GM19099 (cell line): ENCODE results near the gene NOS1AP.

ENCODE experiments used
- POLR2A ChIP-seq: IDR thresholded peaks from 3 replicates; pipeline ENCODE4 v1.6.1; 2011; ENCODE audit warnings: low read depth; ENCODE audit not compliant: insufficient read length; ENCODE audit errors: extremely low read depth

The NOS1AP gene

GRCh38 chr1:162279136-162279498, 209.6 kb downstream of the NOS1AP start:
- TF ChIP-seq POLR2A: no peak

- TF ChIP-seq POLR2A: no peak
These were observed 211.9 kb downstream of the NOS1AP start for GRCh38 chr1:162281426-162281825.

- no peak for TF ChIP-seq POLR2A
These were observed 214.2 kb downstream of the NOS1AP start for GRCh38 chr1:162283657-162284056.

GRCh38 chr1:162284206-162284955, 214.9 kb downstream of the NOS1AP start:
- no peak for TF ChIP-seq POLR2A

GRCh38 chr1:162285149-162285561, 215.7 kb downstream of the NOS1AP start:
- no peak for TF ChIP-seq POLR2A

GRCh38 chr1:162291000-162291399, 221.5 kb downstream of the NOS1AP start:
- TF ChIP-seq POLR2A: no peak

GRCh38 chr1:162292422-162292849, 222.9 kb downstream of the NOS1AP start:
- TF ChIP-seq POLR2A: no peak

GRCh38 chr1:162293073-162293692, 223.7 kb downstream of the NOS1AP start:
- TF ChIP-seq POLR2A: no peak

- TF ChIP-seq POLR2A: no peak
These were observed 224.5 kb downstream of the NOS1AP start for GRCh38 chr1:162294015-162294414.

- no peak for TF ChIP-seq POLR2A
These were observed 227.7 kb downstream of the NOS1AP start for GRCh38 chr1:162297208-162297607.

GRCh38 chr1:162298266-162298665, 228.8 kb downstream of the NOS1AP start:
- no peak for TF ChIP-seq POLR2A

- no peak for TF ChIP-seq POLR2A
These were observed 229.5 kb downstream of the NOS1AP start for GRCh38 chr1:162299018-162299417.

GRCh38 chr1:162300057-162300917, 230.8 kb downstream of the NOS1AP start:
- no peak for TF ChIP-seq POLR2A

- TF ChIP-seq POLR2A: no peak
These were observed 232.2 kb downstream of the NOS1AP start for GRCh38 chr1:162301696-162302095.

GRCh38 chr1:162302306-162303003, 233.0 kb downstream of the NOS1AP start:
- TF ChIP-seq POLR2A: no peak
